Gastrocnemius medialis (tissue), 4 donors: ENCODE data around the gene TTC12. TPM values are rescaled to one million over a fixed set of nuclear protein-coding genes. Genes with fewer than 3 reads are reported as not detected.

Source experiments
- ATAC-seq, 2 donors: fragments of 150-250 bp; one replicate each; pipeline ENCODE4 v1.9.1; 2016
- DNase-seq, 2 donors: peaks; one replicate each; pipeline ENCODE4 v3.0.0-alpha.2; 2019
- H3K27ac ChIP-seq, 4 donors: fragments of 200-600 bp; sonication (generic); 1 replicate in 1 of 4; 2 replicates in 3 of 4; pipeline ENCODE4 v1.5.1; 2016 to 2018; ENCODE audit warnings: mild to moderate bottlenecking in 2 of 4, moderate library complexity in 1 of 4
- H3K27me3 ChIP-seq, 3 donors: fragments of 200-600 bp; sonication (generic) in 2 of 3; 1 replicate in 1 of 3; 2 replicates in 2 of 3; pipeline versions ENCODE4 v1.5.1 to v1.6.0; 2016 to 2019; ENCODE audit warnings: mild to moderate bottlenecking in 1 of 3, moderate library complexity in 1 of 3
- H3K36me3 ChIP-seq, 2 donors: fragments of 200-600 bp; sonication (generic) in 1 of 2; one replicate each; pipeline ENCODE4 v1.5.1; 2017 to 2018
- H3K4me1 ChIP-seq, 2 donors: fragments of 200-600 bp; sonication (generic) in 1 of 2; one replicate each; pipeline ENCODE4 v1.5.1; 2016 to 2017; ENCODE audit warnings: mild to moderate bottlenecking in 2 of 2
- H3K4me3 ChIP-seq, 4 donors: fragments of 200-600 bp; sonication (generic) in 3 of 4; 1 replicate in 1 of 4; 2 replicates in 3 of 4; pipeline ENCODE4 v1.5.1; 2016 to 2019; ENCODE audit warnings: mild to moderate bottlenecking in 2 of 4
- H3K9me3 ChIP-seq, 3 donors: fragments of 200-600 bp; sonication (generic) in 2 of 3; 1 replicate in 1 of 3; 2 replicates in 2 of 3; pipeline ENCODE4 v1.5.1; 2016 to 2019
- POLR2A ChIP-seq, 2 donors: fragments of 450-650 bp; IDR thresholded peaks; one replicate each; pipeline ENCODE4 v1.6.1; 2017; ENCODE audit warnings: antibody characterized with exemption in 2 of 2, mild to moderate bottlenecking in 2 of 2, moderate library complexity in 2 of 2
- in situ Hi-C, 4 donors: fragments of 200-750 bp; cut with MboI; loops; one replicate each; pipeline versions ENCODE4 v1.15.0 to v1.8.0; 2017; ENCODE audit warnings: low sequenced_read_pairs in 4 of 4
- intact Hi-C: fragments of 100-400 bp; cut with DNase I; formaldehyde crosslinking; loops from one replicate; pipeline ENCODE4 v1.15.1; 2023; ENCODE audit warnings: low total_unique reads
- total RNA-seq, 4 donors: library from RNA; depleted of rRNA; stranded (reverse); fragments of >200 nt; gene quantifications; one replicate each; pipeline versions ENCODE4 v1.1.0 to v1.2.3, GENCODE V29; 2016
- TF ChIP-seq, protein P1 (sequence below), 5 experiments: fragments of 450-650 bp in 3 of 5; fragments of 200-600 bp in 2 of 5; sonication (generic) in 2 of 5; IDR thresholded peaks in 4 of 5; conservative IDR thresholded peaks in 1 of 5; 1 replicate in 4 of 5; 2 replicates in 1 of 5; pipeline ENCODE4 v1.5.1; 2016 to 2019; ENCODE audit warnings: antibody characterized with exemption in 5 of 5, mild to moderate bottlenecking in 3 of 5, moderate library complexity in 3 of 5

TTC12 gene
- total RNA-seq, 4 donors from 2014 or later, result 3.5 to 22.5 (median 5.2) TPM

DNA sequence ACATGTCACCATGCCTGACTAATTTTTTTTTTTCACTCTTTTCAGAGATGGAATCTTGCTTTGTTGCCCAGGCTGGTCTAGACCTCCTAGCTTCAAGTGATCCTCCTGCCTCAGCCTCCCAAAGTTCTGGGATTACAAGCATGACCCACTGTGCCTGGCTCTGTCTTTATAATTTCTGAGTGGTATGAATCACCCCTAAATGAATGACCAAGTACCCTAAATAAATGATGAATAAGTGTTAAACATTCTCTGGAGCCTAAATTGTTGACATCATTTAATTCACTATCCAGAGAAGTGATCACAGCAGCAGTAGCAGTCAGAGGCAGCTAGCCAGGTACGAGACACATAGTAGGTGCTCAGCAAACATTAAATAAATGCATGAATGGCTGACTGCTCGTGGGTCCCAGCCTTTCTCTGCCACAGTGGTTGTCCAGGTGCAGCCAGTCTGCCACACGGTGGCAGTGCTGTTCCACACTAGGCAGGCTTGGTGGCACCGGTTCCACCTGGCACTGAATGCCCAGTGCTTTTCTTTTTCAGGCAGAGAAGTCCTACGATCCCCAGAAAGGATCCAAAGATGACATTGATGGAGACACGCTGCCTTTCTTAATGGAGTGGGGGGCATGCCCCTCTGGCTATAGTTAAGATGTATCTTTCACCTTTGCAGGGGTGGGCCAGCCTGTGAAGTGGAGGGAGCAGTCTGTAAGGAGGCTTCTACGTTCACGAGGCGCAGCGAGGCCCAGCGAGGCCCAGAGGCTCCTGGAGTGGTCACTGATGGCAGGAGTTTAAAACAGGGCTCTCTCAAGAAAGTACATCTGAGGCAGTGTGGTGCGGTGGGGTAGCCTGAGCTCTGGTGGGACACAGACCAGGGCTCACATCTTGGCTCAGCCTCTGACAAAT, 8.7 kb upstream of the TTC12 start:
- peak; percentile 74 to 94 for ATAC-seq
- Histone ChIP-seq H3K36me3 (no peaks in the 10 kb centered on the region), H3K4me3 (no peak overlapping the region), H3K27ac (no peak overlapping the region), H3K27me3 (no peaks in the 10 kb centered on the region), H3K9me3 (no peaks in the 10 kb centered on the region), H3K4me1 (no peaks in the 10 kb centered on the region)
- intact Hi-C loops (loop anchor here (1.0 to 2.0 kb wide), 3 partner anchors 227 to 491 kb away; no protein-coding TSS in a partner anchor), in situ Hi-C loops (loop anchor here (5.0 to 10.0 kb wide), 6 partner anchors 59 to 479 kb away; no protein-coding TSS in a partner anchor)
- TF ChIP-seq, protein P1, sequence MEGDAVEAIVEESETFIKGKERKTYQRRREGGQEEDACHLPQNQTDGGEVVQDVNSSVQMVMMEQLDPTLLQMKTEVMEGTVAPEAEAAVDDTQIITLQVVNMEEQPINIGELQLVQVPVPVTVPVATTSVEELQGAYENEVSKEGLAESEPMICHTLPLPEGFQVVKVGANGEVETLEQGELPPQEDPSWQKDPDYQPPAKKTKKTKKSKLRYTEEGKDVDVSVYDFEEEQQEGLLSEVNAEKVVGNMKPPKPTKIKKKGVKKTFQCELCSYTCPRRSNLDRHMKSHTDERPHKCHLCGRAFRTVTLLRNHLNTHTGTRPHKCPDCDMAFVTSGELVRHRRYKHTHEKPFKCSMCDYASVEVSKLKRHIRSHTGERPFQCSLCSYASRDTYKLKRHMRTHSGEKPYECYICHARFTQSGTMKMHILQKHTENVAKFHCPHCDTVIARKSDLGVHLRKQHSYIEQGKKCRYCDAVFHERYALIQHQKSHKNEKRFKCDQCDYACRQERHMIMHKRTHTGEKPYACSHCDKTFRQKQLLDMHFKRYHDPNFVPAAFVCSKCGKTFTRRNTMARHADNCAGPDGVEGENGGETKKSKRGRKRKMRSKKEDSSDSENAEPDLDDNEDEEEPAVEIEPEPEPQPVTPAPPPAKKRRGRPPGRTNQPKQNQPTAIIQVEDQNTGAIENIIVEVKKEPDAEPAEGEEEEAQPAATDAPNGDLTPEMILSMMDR (IDR thresholded peaks at IDR 0.05 in 4 of 5, conservative IDR thresholded peaks at IDR 0.05 in 1 of 5), result peak; percentile 86 to 92 (median 90)
- TF ChIP-seq POLR2A (IDR thresholded peaks at IDR 0.05), result no peak
- peak; percentile 38 to 69 for DNase-seq

DNA sequence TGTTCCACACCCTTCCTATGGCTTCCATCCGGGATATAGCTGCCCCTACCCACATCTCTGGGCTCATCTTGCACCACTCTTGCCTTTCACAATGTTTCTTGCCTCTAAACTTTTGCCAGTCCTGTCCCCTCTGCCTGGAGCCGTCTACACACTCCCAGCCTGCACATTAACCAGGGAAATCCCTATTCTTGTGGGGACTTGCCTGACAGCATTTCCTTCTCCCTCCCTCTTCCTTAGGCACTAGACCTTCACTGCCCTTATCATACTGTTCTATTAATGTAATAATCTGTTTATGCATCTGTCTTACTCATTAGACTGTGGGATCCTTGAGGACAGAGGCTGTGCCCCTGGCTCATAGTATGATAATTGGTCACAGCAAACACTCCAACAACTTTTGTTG, 5.8 kb upstream of the TTC12 start:
- in situ Hi-C loops (loop anchor here (5.0 to 10.0 kb wide), 6 partner anchors 56 to 476 kb away; no protein-coding TSS in a partner anchor), intact Hi-C loops (no loop called here)
- no peaks in the 10 kb centered on the region for H3K9me3 ChIP-seq
- H3K36me3 ChIP-seq, result no peaks in the 10 kb centered on the region
- no peak for TF ChIP-seq POLR2A (IDR thresholded peaks at IDR 0.05)
- TF ChIP-seq, protein P1 (IDR thresholded peaks at IDR 0.05 in 4 of 5, conservative IDR thresholded peaks at IDR 0.05 in 1 of 5), result no peak
- DNase-seq (no peak), ATAC-seq (no peak)
- no peaks in the 10 kb centered on the region for H3K27me3 ChIP-seq
- peaks cover 0 to 2% of the 10 kb centered on the region in 2 donors for H3K4me1 ChIP-seq
- no peak overlapping the region for H3K27ac ChIP-seq
- H3K4me3 ChIP-seq, result no peak overlapping the region

DNA sequence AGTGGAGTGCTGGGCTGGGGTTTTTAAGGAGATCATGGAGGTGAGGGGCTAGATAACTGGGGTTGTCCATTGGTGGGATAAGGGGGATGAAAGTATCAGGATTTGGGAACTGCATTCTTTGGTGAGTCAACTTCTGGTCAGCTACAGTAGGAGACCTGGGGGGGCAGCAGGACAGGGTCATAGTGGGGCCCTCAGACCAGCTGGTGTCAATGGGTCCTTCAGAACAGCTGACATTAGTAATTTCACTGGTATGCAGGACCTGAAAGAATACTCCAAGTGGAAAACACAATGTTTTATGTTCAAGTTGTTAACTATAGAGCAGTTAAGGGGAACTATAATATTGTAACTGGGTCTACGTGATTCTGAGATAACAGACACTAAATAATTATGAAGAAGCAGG, 2.8 kb upstream of the TTC12 start:
- no peak for DNase-seq

DNA sequence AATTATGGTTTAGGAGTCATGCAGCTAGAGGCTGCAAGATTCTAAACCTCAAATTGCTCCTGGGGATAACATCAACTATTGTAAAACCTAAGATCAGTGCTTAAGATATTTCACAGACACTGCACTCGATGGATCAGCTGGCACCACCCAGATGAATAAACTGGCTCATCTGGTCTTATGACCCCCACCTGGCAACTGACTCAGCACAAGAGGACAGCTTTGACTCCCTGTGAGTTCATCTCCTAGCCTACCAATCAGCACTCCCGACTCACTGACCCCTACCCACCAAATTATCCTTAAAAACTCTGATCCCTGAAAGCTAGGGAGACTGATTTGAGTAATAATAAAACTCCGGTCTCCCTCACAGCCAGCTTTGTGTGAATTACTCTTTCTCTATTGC, 782 bp upstream of the TTC12 start:
- peak overlapping the region in 1 of 4 donors; percentile 98 for H3K4me3 ChIP-seq
- DNase-seq (no peak), ATAC-seq (no peak)
- no peak for TF ChIP-seq POLR2A (IDR thresholded peaks at IDR 0.05)
- TF ChIP-seq, protein P1 (IDR thresholded peaks at IDR 0.05 in 4 of 5, conservative IDR thresholded peaks at IDR 0.05 in 1 of 5), result no peak
- H3K9me3 ChIP-seq, result no peaks in the 10 kb centered on the region
- in situ Hi-C loops, result loop anchor here in 2 of 4 donors (10.0 kb wide), 2 partner anchors 421 to 481 kb away; no protein-coding TSS in a partner anchor
- no peaks in the 10 kb centered on the region for H3K36me3 ChIP-seq
- intact Hi-C loops, result loop anchor here (5.0 to 10.0 kb wide), 5 partner anchors 459 to 1439 kb away; partner anchors contain the start of genes ALG9, CFAP68, FDXACB1 and PTS
- no peaks in the 10 kb centered on the region for H3K27me3 ChIP-seq
- H3K4me1 ChIP-seq, result peaks cover 8 to 18% of the 10 kb centered on the region in 2 donors
- H3K27ac ChIP-seq, result peak overlapping the region; percentile 78 to 94 (median 90)

More for the DNA sequence above, 2.8 kb upstream of the TTC12 start:
- H3K27ac ChIP-seq, result no peak overlapping the region
- no peaks in the 10 kb centered on the region for H3K9me3 ChIP-seq
- TF ChIP-seq POLR2A (IDR thresholded peaks at IDR 0.05), result no peak
- TF ChIP-seq, protein P1 (IDR thresholded peaks at IDR 0.05 in 4 of 5, conservative IDR thresholded peaks at IDR 0.05 in 1 of 5), result no peak
- H3K4me3 ChIP-seq, result no peak overlapping the region
- no peaks in the 10 kb centered on the region for H3K27me3 ChIP-seq
- no peak for ATAC-seq
- H3K4me1 ChIP-seq, result peaks cover 8 to 18% of the 10 kb centered on the region in 2 donors
- no peaks in the 10 kb centered on the region for H3K36me3 ChIP-seq
- intact Hi-C loops (loop anchor here (5.0 to 10.0 kb wide), 5 partner anchors 461 to 1437 kb away; partner anchors contain the start of genes ALG9, CFAP68, FDXACB1 and PTS), in situ Hi-C loops (loop anchor here in 2 of 4 donors (10.0 kb wide), 2 partner anchors 423 to 483 kb away; no protein-coding TSS in a partner anchor)
